HL-60 (cell line): ENCODE results near the gene COMMD9.

Source experiments
- CTCF ChIP-seq: IDR thresholded peaks from one replicate; pipeline ENCODE4 v1.5.1; 2011; ENCODE audit warnings: low read length, control low read depth, inconsistent platforms; ENCODE audit not compliant: insufficient read depth
- POLR2AphosphoS5 ChIP-seq: IDR thresholded peaks from 2 replicates; pipeline ENCODE4 v1.6.1; 2012; ENCODE audit warnings: low read depth
- REST ChIP-seq: IDR thresholded peaks from 2 replicates; pipeline ENCODE4 v1.6.1; 2012; ENCODE audit warnings: low read depth; ENCODE audit not compliant: insufficient replicate concordance
- SPI1 ChIP-seq: IDR thresholded peaks from 2 replicates; pipeline ENCODE4 v1.6.1; 2012; ENCODE audit warnings: low read depth, mild to moderate bottlenecking, borderline replicate concordance

GRCh38 chr11:36243641-36244040 lies 45.6 kb downstream of the COMMD9 start:
- no peak for TF ChIP-seq POLR2AphosphoS5
- TF ChIP-seq CTCF, result no peak
- TF ChIP-seq REST, result no peak
- TF ChIP-seq SPI1, result no peak
